ENCODE data around the gene HECW1. TPM values are rescaled to one million over a fixed set of nuclear protein-coding genes. Genes with fewer than 3 reads are reported as not detected.

HECW1 gene
- total and polyA plus RNA-seq, 2 of the 13 experiments (the other 11 are each of a cell fraction or from before 2014, with no cell fraction given) = not detected

DNA sequence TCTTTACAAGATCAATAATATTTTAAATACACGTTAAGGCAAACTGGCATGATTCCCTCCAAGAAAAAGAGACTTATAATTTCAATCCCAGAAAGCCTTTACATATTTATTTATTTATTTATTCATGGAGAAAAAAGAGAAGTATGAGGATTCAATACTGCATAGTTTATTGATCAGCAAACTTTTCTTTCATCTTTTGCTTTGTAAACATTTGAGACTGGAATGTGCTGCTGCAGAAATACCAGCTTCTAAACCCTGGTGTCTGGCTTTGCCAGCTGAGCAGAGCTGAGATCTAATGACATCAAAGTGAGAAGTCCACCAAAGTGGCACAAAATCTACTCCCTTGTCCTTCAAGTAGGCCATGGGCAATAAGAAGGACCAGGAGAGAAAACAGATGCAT, 376.8 kb downstream of the HECW1 start (continued):
- TF ChIP-seq, protein P1, sequence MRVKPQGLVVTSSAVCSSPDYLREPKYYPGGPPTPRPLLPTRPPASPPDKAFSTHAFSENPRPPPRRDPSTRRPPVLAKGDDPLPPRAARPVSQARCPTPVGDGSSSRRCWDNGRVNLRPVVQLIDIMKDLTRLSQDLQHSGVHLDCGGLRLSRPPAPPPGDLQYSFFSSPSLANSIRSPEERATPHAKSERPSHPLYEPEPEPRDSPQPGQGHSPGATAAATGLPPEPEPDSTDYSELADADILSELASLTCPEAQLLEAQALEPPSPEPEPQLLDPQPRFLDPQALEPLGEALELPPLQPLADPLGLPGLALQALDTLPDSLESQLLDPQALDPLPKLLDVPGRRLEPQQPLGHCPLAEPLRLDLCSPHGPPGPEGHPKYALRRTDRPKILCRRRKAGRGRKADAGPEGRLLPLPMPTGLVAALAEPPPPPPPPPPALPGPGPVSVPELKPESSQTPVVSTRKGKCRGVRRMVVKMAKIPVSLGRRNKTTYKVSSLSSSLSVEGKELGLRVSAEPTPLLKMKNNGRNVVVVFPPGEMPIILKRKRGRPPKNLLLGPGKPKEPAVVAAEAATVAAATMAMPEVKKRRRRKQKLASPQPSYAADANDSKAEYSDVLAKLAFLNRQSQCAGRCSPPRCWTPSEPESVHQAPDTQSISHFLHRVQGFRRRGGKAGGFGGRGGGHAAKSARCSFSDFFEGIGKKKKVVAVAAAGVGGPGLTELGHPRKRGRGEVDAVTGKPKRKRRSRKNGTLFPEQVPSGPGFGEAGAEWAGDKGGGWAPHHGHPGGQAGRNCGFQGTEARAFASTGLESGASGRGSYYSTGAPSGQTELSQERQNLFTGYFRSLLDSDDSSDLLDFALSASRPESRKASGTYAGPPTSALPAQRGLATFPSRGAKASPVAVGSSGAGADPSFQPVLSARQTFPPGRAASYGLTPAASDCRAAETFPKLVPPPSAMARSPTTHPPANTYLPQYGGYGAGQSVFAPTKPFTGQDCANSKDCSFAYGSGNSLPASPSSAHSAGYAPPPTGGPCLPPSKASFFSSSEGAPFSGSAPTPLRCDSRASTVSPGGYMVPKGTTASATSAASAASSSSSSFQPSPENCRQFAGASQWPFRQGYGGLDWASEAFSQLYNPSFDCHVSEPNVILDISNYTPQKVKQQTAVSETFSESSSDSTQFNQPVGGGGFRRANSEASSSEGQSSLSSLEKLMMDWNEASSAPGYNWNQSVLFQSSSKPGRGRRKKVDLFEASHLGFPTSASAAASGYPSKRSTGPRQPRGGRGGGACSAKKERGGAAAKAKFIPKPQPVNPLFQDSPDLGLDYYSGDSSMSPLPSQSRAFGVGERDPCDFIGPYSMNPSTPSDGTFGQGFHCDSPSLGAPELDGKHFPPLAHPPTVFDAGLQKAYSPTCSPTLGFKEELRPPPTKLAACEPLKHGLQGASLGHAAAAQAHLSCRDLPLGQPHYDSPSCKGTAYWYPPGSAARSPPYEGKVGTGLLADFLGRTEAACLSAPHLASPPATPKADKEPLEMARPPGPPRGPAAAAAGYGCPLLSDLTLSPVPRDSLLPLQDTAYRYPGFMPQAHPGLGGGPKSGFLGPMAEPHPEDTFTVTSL (CRISPR knock-in tag; IDR thresholded peaks at IDR 0.05; ENCODE audit: borderline replicate concordance) = peak; percentile 16; the same call in 1 of the 2 replicates
- TF ChIP-seq THYN1 (CRISPR knock-in tag; IDR thresholded peaks at IDR 0.05; ENCODE audit: borderline replicate concordance, low read depth) (no peak), HOXA7 (CRISPR knock-in tag; IDR thresholded peaks at IDR 0.05) (no peak), MTF1 (CRISPR knock-in tag; IDR thresholded peaks at IDR 0.05) (no peak), FOXA1 (IDR thresholded peaks at IDR 0.05) (no peak), FOXA1 (CRISPR knock-in tag; IDR thresholded peaks at IDR 0.05) (no peak), POLR2G (IDR thresholded peaks at IDR 0.05; ENCODE audit: low read depth, low read length) (no peak)
- TF ChIP-seq, protein P2, sequence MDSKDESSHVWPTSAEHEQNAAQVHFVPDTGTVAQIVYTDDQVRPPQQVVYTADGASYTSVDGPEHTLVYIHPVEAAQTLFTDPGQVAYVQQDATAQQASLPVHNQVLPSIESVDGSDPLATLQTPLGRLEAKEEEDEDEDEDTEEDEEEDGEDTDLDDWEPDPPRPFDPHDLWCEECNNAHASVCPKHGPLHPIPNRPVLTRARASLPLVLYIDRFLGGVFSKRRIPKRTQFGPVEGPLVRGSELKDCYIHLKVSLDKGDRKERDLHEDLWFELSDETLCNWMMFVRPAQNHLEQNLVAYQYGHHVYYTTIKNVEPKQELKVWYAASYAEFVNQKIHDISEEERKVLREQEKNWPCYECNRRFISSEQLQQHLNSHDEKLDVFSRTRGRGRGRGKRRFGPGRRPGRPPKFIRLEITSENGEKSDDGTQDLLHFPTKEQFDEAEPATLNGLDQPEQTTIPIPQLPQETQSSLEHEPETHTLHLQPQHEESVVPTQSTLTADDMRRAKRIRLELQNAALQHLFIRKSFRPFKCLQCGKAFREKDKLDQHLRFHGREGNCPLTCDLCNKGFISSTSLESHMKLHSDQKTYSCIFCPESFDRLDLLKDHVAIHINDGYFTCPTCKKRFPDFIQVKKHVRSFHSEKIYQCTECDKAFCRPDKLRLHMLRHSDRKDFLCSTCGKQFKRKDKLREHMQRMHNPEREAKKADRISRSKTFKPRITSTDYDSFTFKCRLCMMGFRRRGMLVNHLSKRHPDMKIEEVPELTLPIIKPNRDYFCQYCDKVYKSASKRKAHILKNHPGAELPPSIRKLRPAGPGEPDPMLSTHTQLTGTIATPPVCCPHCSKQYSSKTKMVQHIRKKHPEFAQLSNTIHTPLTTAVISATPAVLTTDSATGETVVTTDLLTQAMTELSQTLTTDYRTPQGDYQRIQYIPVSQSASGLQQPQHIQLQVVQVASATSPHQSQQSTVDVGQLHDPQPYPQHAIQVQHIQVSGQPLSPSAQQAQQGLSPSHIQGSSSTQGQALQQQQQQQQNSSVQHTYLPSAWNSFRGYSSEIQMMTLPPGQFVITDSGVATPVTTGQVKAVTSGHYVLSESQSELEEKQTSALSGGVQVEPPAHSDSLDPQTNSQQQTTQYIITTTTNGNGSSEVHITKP (CRISPR knock-in tag; IDR thresholded peaks at IDR 0.05; ENCODE audit: low read depth) = no peak
- TF ChIP-seq, protein P3, sequence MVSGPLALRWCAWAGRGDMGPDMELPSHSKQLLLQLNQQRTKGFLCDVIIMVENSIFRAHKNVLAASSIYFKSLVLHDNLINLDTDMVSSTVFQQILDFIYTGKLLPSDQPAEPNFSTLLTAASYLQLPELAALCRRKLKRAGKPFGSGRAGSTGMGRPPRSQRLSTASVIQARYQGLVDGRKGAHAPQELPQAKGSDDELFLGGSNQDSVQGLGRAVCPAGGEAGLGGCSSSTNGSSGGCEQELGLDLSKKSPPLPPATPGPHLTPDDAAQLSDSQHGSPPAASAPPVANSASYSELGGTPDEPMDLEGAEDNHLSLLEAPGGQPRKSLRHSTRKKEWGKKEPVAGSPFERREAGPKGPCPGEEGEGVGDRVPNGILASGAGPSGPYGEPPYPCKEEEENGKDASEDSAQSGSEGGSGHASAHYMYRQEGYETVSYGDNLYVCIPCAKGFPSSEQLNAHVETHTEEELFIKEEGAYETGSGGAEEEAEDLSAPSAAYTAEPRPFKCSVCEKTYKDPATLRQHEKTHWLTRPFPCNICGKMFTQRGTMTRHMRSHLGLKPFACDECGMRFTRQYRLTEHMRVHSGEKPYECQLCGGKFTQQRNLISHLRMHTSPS (CRISPR knock-in tag; IDR thresholded peaks at IDR 0.05; ENCODE audit: low read depth) = peak; percentile 46; the same call in 1 of the 2 replicates

All from HepG2 (cell line).